GM18508 (cell line): ENCODE results near the gene PDE4D.

Experiments used
- ATAC-seq: cut with Tn5 transposase; IDR thresholded peaks from one replicate; pipeline ENCODE4 v1.9.1; 2021; ENCODE audit warnings: moderate number of reproducible peaks; ENCODE audit not compliant: insufficient read depth, unreplicated experiment

The PDE4D gene

DNA sequence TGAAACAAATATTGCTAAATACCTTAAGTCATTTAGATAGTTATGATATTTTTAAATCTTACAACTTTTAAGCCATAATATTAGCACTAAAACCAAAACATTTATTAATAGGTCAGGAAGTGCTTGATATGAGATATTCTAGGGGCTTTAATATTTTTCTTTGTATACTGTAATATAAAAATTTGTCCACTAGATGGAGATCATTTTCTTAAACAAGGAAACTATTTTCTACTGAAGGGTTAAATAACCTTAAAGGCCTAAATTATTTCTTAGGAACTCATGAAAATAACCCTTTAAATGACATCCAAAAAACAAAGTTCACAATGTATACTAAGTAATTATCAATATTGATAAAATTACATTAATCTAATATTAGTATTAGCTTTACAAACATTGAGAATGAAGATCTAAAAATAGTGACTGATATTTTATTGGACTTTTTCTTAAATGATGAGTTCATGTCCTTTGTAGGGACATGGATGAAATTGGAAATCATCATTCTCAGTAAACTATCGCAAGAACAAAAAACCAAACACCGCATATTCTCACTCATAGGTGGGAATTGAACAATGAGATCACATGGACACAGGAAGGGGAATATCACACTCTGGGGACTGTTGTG is 675.0 kb downstream of the PDE4D start:
- no peak for ATAC-seq

DNA sequence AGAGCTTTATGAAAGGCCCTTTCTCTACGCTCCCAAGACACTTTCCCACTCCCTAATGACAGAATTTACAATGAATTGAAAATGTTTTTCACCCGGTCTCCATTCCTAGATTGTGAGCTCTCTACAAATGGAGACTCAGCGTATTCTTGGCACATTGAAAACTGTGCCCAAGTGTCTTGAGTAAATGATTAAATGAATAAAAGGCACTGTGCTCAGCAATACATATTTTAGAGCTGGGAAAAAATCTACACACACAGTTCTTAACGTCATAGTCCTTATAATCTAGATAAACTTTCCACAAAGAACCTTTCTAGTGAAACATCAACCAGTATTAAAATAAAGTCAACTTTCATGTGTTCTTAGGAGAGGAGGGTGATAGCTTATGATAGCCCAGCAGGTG is 676.7 kb downstream of the PDE4D start:
- no peak for ATAC-seq

DNA sequence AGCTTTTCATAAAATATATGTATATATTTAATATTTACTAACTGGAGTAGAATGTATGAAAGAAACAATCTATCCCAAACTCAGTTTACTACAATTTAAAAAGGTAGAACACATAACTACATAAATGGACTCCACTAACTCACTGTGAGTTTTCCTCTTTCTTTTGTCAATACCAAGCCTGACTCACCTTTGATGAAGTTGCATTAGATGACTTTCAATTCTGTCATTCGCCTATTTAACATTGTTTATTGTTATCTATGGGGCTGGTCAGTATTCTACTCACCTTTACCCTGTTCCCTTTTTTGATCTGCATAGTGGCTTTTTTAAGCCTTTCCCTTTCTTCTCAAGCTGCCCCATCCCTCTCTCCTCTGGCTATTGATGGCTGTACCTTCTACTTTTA is 680.9 kb downstream of the PDE4D start:
- no peak for ATAC-seq

DNA sequence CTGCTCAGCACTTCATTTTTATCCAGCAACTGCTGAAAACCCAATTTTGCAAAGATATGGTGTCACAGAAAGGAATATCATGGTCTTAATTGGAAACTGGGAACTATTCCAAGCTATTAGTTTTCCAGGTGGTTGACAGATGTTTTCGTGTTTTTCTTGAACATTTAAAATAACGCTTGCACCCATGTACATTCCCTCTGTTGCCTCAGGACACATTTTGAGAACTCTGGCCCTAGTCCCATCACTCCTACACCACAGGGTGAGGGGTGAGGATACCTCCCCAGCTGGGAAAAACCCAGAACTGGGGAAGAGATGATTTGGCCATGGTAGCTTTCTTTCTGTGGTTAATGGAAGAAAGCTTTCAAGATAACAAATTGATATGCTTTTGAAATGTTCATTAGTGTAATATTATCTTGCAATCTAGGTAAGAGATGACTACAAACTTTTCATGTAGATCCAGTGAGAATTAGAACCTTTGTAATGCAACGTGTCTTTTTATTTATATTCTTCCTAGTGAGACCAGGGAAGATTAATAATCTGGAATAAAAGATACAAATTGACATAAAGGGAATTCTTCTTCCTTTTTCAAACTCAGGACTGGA is 683.7 kb downstream of the PDE4D start:
- ATAC-seq: no peak

DNA sequence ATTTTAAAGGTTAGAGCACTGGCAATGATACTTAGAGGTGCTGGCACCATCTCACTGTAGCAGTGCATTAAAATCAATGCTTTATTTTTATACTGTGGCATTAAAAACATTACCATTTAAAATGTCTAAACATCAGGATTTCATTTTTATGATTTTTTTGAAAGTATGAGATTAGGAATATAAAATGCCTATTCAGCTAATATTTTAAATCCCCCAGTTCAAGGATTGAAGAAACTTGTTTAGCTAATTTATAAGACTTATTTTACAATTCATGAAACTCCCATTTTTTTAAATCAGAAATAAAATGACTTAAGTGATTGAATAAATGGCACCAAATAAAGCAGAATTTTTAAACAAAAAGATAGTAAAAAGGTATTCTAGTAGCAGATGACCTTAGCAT is 685.1 kb downstream of the PDE4D start:
- ATAC-seq: no peak

DNA sequence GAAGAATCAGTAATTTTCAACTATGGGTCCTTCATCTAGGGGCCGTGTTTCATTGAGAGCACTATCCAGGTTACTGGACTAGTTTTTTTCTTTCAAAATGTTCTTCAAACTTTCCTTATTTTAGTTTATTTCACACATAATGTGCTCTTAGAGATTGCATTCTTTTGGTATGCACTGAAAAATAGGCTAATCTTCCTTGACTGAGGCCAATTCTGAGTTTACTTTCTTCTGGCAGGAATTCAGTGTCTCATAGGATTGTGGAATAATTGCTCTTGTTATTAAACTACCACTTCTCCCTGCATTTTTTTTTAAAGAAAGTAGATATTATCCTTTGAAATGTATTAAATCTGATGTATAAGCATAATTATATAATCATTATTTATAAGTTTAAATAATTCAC is 686.1 kb downstream of the PDE4D start:
- ATAC-seq: no peak

- no peak for ATAC-seq
Observed at GRCh38 chr5:59206132-59206581, 687.4 kb downstream of the PDE4D start.

GRCh38 chr5:59204114-59204897 is 689.2 kb downstream of the PDE4D start:
- no peak for ATAC-seq

DNA sequence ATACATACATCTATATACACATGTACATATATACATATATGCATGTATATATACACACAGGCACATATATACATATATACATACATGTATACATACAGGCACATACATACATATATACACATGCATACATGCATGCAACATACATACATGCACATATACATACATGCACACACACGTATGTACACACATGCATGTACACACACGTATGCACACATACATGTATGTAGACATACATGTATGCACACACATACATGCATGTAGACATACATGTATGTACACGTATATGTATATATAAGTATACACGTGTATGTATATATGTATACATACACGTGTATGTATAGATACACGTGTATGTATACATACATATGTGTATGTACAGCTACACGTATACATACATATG is 693.7 kb downstream of the PDE4D start:
- no peak for ATAC-seq

GRCh38 chr5:59198832-59199231 is 694.7 kb downstream of the PDE4D start:
- ATAC-seq: no peak

- no peak for ATAC-seq
Observed at GRCh38 chr5:59198365-59198764, 695.2 kb downstream of the PDE4D start.

DNA sequence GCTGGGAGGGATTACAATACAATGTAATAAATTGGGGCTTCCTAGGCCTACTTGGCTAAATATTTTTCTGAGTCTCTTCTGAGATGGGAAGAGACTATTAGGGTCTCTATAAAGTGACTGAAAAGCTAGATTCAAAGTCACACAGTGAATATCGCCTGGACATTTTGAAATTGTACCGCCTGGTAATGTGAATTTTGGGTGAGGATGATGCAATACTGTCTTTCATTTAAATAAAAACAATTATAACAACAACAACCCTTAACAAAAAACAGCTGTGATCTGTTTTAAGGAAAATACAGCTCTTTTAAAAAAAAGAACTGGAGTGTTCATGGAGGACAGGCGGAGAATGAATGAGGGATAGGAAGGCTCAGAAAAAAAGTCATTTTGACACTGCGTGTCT is 695.6 kb downstream of the PDE4D start:
- ATAC-seq: no peak

- ATAC-seq: no peak
Observed at GRCh38 chr5:59193616-59194319, 699.8 kb downstream of the PDE4D start.

DNA sequence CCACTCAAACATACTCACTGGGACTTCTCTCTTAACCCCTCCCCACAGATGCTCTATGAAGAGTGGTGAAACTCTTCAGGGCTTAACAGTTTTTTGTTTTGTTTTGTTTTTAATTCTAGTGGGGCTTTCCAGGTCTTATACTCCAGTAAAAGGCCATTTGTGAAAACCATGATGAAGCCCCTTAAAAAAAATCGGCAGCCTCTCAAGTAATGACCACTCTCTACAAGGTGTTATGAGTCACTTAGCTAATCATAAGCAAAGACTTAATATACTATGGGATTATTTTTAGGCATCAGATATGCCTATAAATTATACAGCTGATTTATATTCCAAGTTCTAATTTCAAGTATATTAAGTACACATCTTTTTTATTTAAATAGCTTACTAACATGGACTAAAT is 702.8 kb downstream of the PDE4D start:
- ATAC-seq: no peak

DNA sequence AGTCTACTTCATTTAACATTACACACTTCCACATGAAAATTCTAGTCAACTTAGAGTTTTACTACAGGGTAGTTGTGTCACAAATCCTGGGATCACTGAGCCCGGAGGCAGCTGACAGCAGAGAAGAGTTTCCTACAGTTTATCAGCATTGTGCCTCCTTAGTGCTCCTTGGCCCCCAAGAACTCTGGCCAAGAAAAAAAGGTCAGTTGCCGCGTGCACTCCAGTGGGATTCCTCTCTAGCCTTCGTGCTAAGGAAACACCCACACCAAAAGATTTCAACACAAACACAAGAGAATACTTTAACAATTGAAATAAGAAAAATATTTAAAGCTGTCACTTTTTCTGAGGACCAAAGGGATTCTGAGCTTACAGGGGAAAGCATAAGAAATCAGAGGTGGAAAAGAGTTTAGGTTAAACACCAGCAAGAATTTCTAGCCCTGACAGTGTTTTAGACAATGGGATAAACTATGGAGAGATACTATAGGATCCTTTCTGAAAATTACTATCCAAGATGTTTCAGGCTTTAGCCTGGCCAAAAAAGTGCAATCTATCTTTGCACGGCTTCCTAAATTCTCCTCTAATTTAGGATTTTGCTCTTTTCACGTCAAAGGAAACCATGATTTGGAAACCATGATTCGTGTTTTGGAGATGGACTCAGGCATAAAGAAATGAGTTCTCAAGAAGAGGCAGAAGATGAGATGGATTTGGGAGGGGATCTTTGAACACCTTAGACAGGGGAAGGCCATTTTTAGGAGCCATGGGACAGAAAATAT is 703.9 kb downstream of the PDE4D start:
- ATAC-seq: no peak

DNA sequence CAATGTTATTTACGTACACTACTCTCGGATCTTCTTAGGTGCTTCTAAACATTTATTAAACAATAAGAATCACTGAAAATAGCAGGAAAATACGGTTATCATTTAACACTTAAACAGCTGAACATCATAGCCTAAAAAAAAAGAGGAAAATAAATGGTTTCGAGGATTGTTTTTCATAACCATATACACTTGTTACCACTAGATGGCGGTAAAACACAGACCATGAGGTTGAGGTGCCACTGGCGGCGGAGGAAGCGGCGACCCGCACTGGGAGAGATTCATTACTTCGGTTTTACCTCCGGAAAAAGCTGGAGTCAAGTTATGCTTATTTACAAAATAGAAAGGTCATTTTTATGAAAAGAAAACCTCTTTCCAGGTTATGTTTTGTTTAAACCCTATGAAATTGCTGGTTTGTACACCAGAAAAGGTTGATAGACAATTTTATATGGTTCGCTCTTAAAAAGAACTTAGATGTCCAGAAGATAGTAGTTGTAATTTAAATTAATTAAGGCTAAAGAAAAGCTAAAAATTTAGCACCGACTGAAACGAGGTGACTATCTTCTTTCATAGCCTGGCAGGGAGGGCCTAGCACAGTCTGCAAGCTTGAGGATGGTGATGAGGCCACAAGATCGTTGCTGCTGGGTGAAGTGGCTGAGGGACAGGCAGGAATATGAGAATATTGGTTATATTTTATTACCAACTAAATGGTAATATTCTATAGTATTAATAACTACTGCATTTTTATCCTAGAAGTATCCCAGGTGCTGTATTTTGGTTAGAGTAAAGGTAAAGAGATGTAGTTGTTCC is 704.9 kb downstream of the PDE4D start:
- ATAC-seq: no peak

DNA sequence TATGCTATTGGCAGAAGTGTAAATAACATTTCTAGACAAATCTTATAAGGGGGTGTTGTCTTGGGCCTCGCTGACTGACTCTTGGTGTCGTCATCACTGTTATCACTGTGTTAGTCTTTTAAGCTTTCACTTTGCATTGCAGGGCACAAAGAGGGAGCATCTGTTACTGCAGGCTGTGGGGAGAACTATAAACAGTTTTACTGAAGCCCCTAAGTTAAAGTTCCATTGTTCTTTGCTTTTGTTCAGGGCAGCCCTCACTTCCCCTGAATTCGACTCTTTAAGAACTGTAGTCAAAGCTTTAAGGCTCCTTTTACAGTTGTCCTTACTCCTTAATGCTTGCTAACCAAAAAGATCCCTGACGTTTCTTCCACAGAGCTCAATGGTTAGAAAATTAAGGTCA is 705.7 kb downstream of the PDE4D start:
- ATAC-seq: no peak

DNA sequence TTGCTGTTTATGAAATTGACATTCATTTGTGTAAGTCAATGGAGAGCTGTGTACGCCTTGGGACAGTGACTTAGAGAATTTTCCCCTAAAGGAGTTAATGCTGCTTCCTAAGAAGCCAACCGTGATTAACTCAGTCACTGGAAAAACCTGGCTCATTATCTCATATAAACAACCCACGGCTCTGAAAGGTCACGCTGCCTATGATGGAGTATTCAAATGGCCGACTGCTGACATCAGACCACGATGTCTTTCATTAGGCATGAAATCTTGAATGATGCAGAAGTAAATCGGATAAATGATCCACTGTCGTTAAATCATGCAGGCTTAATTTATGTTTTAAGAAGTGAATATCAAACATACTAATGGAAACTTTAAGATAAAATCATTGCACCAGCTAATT is 706.9 kb downstream of the PDE4D start:
- no peak for ATAC-seq

- no peak for ATAC-seq
Observed at GRCh38 chr5:59185757-59186385, 707.7 kb downstream of the PDE4D start.
